Embryonic facial prominence (tissue), 1 donor: Measurements from ENCODE around the gene INHBC.
"Not testable (repeated sequence)": the region's sequence is repeated elsewhere in the genome, so short reads cannot be mapped to it uniquely, and the experiment has no call there.

Source experiments
- DNase-seq: peaks from one replicate; pipeline ENCODE4 v3.0.0-alpha.2; 2016; ENCODE audit errors: extremely low spot score

Gene INHBC

GRCh38 chr12:57429473-57430111, 5.0 kb upstream of the INHBC start:
- DNase-seq, result no peak

- DNase-seq, result no peak
Observed at GRCh38 chr12:57430112-57430930, 4.3 kb upstream of the INHBC start.

- peak; percentile 95 for DNase-seq
Observed at GRCh38 chr12:57430931-57431566, 3.5 kb upstream of the INHBC start, which contains the start of gene R3HDM2. R3HDM2 (minus strand) TSS chr12:57431043; CDS start chr12:57310428, 120,615 bp downstream.

GRCh38 chr12:57431654-57432188, 2.9 kb upstream of the INHBC start:
- DNase-seq, result no peak

DNA sequence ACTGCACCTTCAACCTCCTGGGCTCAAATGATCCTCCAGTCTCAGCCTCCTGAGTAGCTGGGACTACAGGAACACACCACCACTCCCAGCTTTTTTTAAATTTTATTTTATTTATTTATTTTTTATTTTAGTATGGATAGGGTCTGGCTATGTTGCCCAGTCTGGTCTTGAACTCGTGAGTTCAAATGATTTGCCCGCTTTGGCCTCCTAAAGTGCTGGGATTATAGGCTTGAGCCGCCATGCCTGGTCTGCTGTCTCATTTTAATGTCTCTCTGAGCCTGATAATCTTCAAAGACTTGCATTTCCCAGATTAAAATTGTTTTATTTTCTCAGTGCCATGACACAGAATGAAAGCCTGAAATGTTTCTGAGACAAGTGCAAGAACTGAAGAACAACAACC, 1.2 kb upstream of the INHBC start:
- DNase-seq, result no peak

DNA sequence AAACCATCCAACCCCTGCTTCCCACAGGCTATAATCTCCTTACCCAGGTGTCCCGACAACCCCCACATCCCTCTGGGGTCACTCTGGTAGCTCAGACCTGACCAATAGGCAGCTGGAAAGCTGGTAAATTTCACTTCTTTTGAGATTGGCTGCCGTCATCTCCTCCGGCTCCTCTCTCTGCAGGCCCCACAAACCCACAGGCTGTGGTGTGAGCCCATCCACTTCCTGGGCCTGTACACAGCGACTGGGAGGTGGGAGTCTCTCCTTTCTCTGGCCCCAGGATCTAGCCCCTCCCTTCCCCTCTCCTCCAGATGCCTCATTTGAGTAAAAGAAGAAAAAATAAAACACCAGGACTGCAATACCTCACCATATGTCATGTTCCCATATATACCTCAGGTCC, 709 bp downstream of the INHBC start:
- DNase-seq, result no peak

DNA sequence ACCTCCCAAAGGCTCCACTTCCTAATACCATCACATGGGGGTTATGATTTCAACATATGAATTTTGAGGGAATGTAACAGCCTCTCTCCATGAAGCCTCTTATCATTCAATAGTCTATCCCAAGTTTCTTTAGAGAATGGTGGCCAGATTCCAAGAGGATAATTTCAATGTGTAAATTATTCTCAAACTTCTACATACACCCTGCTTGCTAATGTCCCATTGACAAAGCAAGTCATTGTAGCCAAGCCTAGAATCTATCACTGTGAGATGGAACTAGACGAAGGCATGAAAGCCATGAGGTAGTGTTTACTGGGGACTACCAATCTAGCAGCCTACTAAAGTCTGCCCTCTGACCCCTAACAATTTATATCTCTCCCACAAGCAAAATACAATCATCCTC, 3.8 kb downstream of the INHBC start:
- no peak for DNase-seq

GRCh38 chr12:57439762-57440266, 5.2 kb downstream of the INHBC start:
- no peak for DNase-seq

- DNase-seq, result not testable (repeated sequence)
Observed at GRCh38 chr12:57441393-57441792, 6.8 kb downstream of the INHBC start.

DNA sequence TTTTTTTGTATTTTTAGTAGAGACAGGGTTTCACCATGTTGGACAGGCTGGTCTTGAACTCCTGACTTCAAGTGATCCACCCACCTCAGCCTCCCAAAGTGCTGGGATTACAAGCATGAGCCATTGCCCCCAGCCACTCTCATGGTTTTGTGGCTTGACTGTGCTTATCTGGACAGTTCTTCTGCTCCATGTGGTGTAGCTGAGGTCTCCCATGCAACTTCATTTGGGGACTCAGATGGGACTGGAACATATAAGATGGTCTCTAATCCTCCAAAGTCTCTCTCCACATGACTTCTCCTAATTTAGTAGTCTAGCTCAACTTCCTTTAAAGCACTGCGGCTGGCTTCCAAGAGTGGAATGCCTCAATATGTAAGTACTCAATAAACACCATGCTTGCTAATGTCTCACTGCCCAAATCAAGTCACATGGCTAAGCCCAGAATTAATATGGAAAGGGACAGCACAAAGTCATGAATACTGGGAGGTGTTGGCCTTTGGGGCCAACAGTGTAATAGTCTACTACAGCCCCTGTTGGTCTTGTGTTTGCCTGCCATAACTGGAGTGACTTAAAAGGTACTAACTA, 7.4 kb downstream of the INHBC start:
- DNase-seq, result no peak

- DNase-seq, result not testable (repeated sequence)
Observed at GRCh38 chr12:57444337-57444736, 9.8 kb downstream of the INHBC start.

DNA sequence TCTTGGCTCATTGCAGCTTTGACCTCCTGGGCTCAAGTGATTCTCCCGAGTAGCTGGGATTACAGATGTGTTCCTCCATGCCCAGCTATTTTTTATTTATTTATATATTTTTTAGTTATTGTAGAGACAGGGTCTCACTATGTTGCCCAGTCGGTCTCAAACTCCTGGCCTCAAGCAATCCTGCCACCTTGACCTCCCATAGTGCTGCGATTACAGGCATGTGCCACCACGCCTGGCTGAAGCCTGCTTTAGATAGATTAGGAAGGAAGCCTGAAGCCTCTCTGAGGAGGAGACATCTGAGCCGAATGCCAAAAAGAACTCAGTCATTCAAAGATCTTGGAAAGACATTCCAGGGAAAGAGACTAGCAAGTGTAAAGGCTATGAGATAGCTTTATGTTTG, 10.2 kb downstream of the INHBC start:
- DNase-seq, result no peak

DNA sequence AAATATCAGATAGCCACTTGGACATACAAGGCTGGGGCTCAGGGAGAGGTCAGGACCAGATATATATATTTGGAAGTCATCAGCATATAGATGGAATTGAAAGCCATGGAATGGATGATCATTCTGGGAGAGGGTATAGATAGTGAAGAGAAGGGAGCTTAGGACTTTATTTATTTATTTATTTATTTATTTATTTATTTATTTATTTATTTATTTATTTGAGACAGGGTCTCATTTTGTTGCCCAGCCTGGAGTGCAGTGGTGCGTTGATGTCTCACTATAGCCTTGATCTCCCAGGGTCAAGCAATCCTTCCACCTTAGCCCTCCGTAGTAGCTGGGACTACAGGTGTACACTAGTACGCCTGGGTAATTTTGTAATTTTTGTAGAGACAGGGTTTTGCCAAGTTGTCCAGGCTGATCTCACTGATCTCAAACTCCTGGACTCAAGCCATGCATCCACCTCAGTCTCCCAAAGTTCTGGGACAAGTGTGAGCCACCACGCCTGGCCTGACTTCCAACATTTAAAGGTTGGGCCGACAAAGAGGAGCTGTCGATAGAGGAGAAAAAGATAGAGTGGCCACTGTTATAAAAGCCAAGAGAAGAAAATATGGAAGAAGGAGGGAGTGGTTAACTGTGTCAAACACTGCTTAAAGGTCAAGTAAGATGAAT, 11.8 kb downstream of the INHBC start:
- no peak for DNase-seq

DNA sequence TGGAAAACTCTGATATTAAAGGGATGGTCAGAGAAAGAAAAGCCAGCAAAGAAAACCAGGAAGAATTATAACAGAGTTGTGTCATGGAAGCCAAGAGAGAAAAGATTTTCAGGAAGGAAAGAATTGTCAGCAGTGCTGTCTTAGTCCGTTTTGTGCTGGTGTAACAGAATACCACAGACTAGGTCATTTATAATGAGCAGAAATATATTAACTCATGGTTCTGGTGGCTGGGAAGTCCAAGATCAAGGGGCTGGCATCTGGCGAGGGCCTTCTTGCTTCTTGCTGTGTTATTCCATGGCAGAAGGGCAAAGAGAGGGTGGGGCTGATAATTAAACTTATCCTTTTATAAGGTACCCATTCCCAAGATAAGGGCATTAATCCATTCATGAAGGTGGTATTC, 14.1 kb downstream of the INHBC start:
- no peak for DNase-seq

DNA sequence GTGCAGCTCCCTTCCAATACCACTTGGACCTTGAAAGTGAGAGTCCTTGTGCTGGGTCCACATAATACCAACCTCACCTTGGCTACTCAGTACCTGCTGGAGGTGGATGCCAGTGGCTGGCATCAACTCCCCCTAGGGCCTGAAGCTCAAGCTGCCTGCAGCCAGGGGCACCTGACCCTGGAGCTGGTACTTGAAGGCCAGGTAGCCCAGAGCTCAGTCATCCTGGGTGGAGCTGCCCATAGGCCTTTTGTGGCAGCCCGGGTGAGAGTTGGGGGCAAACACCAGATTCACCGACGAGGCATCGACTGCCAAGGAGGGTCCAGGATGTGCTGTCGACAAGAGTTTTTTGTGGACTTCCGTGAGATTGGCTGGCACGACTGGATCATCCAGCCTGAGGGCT, 14.8 kb downstream of the INHBC start:
- DNase-seq, result no peak

DNA sequence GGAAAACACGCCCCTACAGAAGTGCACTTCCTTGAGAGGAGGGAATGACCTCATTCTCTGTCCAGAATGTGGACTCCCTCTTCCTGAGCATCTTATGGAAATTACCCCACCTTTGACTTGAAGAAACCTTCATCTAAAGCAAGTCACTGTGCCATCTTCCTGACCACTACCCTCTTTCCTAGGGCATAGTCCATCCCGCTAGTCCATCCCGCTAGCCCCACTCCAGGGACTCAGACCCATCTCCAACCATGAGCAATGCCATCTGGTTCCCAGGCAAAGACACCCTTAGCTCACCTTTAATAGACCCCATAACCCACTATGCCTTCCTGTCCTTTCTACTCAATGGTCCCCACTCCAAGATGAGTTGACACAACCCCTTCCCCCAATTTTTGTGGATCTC, 15.5 kb downstream of the INHBC start:
- DNase-seq, result no peak

DNA sequence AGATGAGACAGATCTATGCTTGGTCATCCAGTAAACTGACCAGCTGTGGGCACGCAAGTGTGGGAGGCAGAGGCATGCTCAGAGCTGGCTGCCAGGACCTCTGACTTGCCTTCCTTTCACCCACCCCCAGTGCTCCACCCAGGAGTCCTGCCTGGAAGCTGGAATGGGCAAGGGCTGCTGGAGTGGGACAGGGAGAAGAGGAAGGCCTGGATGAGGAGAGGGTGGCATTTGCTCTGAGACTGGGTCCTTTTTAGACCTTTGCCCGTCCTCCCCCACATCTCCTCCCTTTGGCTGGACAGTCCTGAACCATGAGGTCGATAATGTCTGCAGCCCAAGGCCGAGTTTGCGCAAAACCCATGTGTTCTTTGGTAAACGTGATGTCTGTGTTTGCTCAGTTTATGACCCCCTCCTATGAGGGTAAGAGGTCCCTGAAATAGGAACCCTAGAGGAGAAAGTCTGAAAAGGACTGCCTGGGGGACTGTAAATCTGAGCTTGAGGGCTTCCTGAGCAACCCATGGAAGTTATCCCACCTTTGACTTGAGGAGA, 16.7 kb downstream of the INHBC start:
- no peak for DNase-seq

GRCh38 chr12:57452181-57452936, 17.8 kb downstream of the INHBC start:
- DNase-seq, result no peak

DNA sequence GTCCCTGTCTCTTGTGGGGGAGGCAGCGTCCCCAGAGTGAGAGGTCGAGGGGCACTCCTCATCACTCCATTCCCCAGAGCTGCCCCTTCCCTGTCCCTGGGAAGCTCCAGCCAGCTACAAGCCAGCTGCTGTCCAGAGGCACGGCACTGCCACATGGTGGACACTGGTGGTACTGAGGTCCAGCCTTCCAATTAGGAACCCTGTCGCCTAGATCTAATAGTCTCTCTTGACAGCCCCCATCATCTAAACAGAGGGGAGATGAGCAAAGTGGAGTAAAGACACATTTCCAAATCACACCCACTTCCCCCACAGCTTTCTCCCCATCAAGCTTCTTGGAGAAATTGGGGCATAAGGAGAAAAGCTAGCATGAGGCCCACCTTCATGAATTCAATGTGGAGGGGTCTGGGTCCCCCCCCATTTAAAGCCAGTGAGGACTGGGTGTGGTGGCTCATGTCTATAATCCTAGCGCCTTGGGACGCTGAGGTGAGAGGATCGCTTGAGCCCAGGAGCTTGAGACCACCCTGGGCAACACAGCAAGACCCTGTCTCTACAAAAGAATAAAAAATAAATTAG, 18.4 kb downstream of the INHBC start:
- no peak for DNase-seq

DNA sequence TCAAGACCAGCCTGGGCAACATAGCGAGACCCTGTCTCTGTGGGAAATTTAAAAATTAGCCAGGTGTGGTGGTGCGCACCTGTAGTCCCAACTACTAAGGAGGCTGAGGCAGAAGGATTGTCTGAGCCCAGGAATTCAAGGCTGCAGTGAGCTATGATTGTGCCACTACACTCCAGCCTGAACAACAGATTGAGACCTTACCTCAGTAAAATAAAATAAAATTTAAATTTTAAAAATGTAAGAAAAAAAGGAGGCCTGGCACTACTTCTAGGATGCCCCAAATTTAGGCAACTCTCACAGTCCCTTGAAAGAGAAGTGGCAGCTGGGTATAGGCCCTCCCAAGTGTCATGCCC, 19.6 kb downstream of the INHBC start:
- DNase-seq, result no peak
